ENCODE results near the gene SWT1.
"Not testable (repeated sequence)": the region's sequence is repeated elsewhere in the genome, so short reads cannot be mapped to it uniquely, and the experiment has no call there.

Gene SWT1

GRCh38 chr1:185241127-185241526 lies 84.2 kb downstream of the SWT1 start:
- Histone ChIP-seq H3K9ac (no peak overlapping the region), H3K4me2 (no peak overlapping the region), H3K27me3 (no peaks in the 10 kb centered on the region), H4K20me1 (no peaks in the 10 kb centered on the region), H3K4me3 (no peak overlapping the region), H3K9me3 (0 out of 2 replicates have a peak, but pooled peaks cover 4% of the 10 kb centered on the region), H3K4me1 (no peaks in the 10 kb centered on the region), H3K27ac (no peak overlapping the region), H3K36me3 (no peaks in the 10 kb centered on the region)
- TF ChIP-seq Cebpa-rat (IDR thresholded peaks at IDR 0.05): no peak

GRCh38 chr1:185244015-185244747 lies 87.2 kb downstream of the SWT1 start:
- Histone ChIP-seq H3K4me2 (no peak overlapping the region), H3K4me1 (no peaks in the 10 kb centered on the region), H3K27ac (no peak overlapping the region), H3K9me3 (no peaks in the 10 kb centered on the region), H3K27me3 (no peaks in the 10 kb centered on the region), H4K20me1 (no peaks in the 10 kb centered on the region), H3K4me3 (no peak overlapping the region), H3K36me3 (no peaks in the 10 kb centered on the region), H3K9ac (no peak overlapping the region)
- TF ChIP-seq Cebpa-rat (IDR thresholded peaks at IDR 0.05): no peak

- H3K27ac ChIP-seq: no peak overlapping the region
- H3K4me1 ChIP-seq: no peaks in the 10 kb centered on the region
- no peak for TF ChIP-seq Cebpa-rat (IDR thresholded peaks at IDR 0.05)
- H3K4me3 ChIP-seq: no peak overlapping the region
- no peak overlapping the region for H3K4me2 ChIP-seq
- H4K20me1 ChIP-seq: no peaks in the 10 kb centered on the region
- H3K36me3 ChIP-seq: no peaks in the 10 kb centered on the region
- no peaks in the 10 kb centered on the region for H3K27me3 ChIP-seq
- no peak overlapping the region for H3K9ac ChIP-seq
- H3K9me3 ChIP-seq: no peaks in the 10 kb centered on the region
Measured at GRCh38 chr1:185245466-185245865, 88.5 kb downstream of the SWT1 start.

- Histone ChIP-seq H3K9me3 (no peaks in the 10 kb centered on the region), H3K4me3 (no peak overlapping the region), H3K27me3 (no peaks in the 10 kb centered on the region), H4K20me1 (no peaks in the 10 kb centered on the region), H3K9ac (no peak overlapping the region), H3K27ac (no peak overlapping the region), H3K4me2 (no peak overlapping the region), H3K36me3 (no peaks in the 10 kb centered on the region), H3K4me1 (no peaks in the 10 kb centered on the region)
- no peak for TF ChIP-seq Cebpa-rat (IDR thresholded peaks at IDR 0.05)
Measured at GRCh38 chr1:185249563-185249962, 92.6 kb downstream of the SWT1 start.

- Histone ChIP-seq H3K4me1 (no peaks in the 10 kb centered on the region), H3K4me3 (no peak overlapping the region), H3K27ac (no peak overlapping the region), H3K27me3 (no peaks in the 10 kb centered on the region), H4K20me1 (no peaks in the 10 kb centered on the region), H3K36me3 (no peaks in the 10 kb centered on the region), H3K4me2 (no peak overlapping the region), H3K9me3 (no peaks in the 10 kb centered on the region), H3K9ac (no peak overlapping the region)
- TF ChIP-seq Cebpa-rat (IDR thresholded peaks at IDR 0.05): no peak
Measured at GRCh38 chr1:185250063-185250462, 93.1 kb downstream of the SWT1 start.

- not testable (repeated sequence) for H3K9me3 ChIP-seq, H3K4me3 ChIP-seq, H3K27me3 ChIP-seq, H3K4me2 ChIP-seq, H3K27ac ChIP-seq, H3K4me1 ChIP-seq, H4K20me1 ChIP-seq, H3K36me3 ChIP-seq, H3K9ac ChIP-seq
Measured at GRCh38 chr1:185251928-185252327, 95.0 kb downstream of the SWT1 start.

GRCh38 chr1:185252404-185252803 lies 95.4 kb downstream of the SWT1 start:
- H3K9ac ChIP-seq, H3K27me3 ChIP-seq, H3K36me3 ChIP-seq, H3K4me1 ChIP-seq, H3K9me3 ChIP-seq, H3K4me3 ChIP-seq, H3K27ac ChIP-seq, H4K20me1 ChIP-seq, H3K4me2 ChIP-seq: not testable (repeated sequence)

GRCh38 chr1:185255595-185255994 lies 98.6 kb downstream of the SWT1 start:
- H3K9me3 ChIP-seq, H3K4me2 ChIP-seq, H3K4me3 ChIP-seq, H3K4me1 ChIP-seq, H4K20me1 ChIP-seq, H3K9ac ChIP-seq, H3K27me3 ChIP-seq, H3K27ac ChIP-seq, H3K36me3 ChIP-seq: not testable (repeated sequence)

- not testable (repeated sequence) for H4K20me1 ChIP-seq, H3K36me3 ChIP-seq, H3K4me1 ChIP-seq, H3K4me3 ChIP-seq, H3K27ac ChIP-seq, H3K9me3 ChIP-seq, H3K27me3 ChIP-seq, H3K9ac ChIP-seq, H3K4me2 ChIP-seq
Measured at GRCh38 chr1:185257116-185257949, 100.4 kb downstream of the SWT1 start.

- Histone ChIP-seq H4K20me1 (no peaks in the 10 kb centered on the region), H3K9ac (no peak overlapping the region), H3K4me1 (no peaks in the 10 kb centered on the region), H3K4me3 (no peak overlapping the region), H3K27ac (no peak overlapping the region), H3K9me3 (no peaks in the 10 kb centered on the region), H3K4me2 (no peak overlapping the region), H3K27me3 (no peaks in the 10 kb centered on the region), H3K36me3 (no peaks in the 10 kb centered on the region)
- TF ChIP-seq Cebpa-rat (IDR thresholded peaks at IDR 0.05): no peak
Measured at GRCh38 chr1:185257950-185258208, 100.9 kb downstream of the SWT1 start.

GRCh38 chr1:185258676-185259075 lies 101.7 kb downstream of the SWT1 start:
- no peak overlapping the region for H3K4me3 ChIP-seq
- no peak overlapping the region for H3K27ac ChIP-seq
- no peak overlapping the region for H3K4me2 ChIP-seq
- no peaks in the 10 kb centered on the region for H3K36me3 ChIP-seq
- no peak for TF ChIP-seq Cebpa-rat (IDR thresholded peaks at IDR 0.05)
- no peaks in the 10 kb centered on the region for H4K20me1 ChIP-seq
- H3K27me3 ChIP-seq: no peaks in the 10 kb centered on the region
- no peaks in the 10 kb centered on the region for H3K9me3 ChIP-seq
- no peak overlapping the region for H3K9ac ChIP-seq
- no peaks in the 10 kb centered on the region for H3K4me1 ChIP-seq
